Measurements from ENCODE around the gene ITGB5.

Gene ITGB5

GRCh38 chr3:124812291-124813265 is 74.6 kb downstream of the ITGB5 start:
- no peaks in the 10 kb centered on the region for H3K9me3 ChIP-seq (ENCODE audit: control insufficient read depth, low read length)
- WGBS, 2 experiments (ENCODE audit: insufficient coverage in 2 of 2) = 88 to 92% methylated on average over 7 to 11 of the region's 15 CpGs
- peaks cover 39% of the 10 kb centered on the region for H3K36me3 ChIP-seq (ENCODE audit: control insufficient read depth, insufficient read depth, low read length)
- no peak overlapping the region for H3K4me3 ChIP-seq (ENCODE audit: extremely low read depth, insufficient read depth, low read length, poor library complexity, severe bottlenecking)
- no peak overlapping the region for H3K27ac ChIP-seq (ENCODE audit: low read depth, low read length, severe bottlenecking)
- peaks cover 16% of the 10 kb centered on the region for H3K4me1 ChIP-seq (ENCODE audit: control insufficient read depth, insufficient read depth, low read length, poor library complexity, severe bottlenecking)

GRCh38 chr3:124811436-124811835 is 75.7 kb downstream of the ITGB5 start:
- H3K36me3 ChIP-seq (ENCODE audit: control insufficient read depth, insufficient read depth, low read length) = peaks cover 27% of the 10 kb centered on the region
- H3K9me3 ChIP-seq (ENCODE audit: control insufficient read depth, low read length) = no peaks in the 10 kb centered on the region
- H3K4me1 ChIP-seq (ENCODE audit: control insufficient read depth, insufficient read depth, low read length, poor library complexity, severe bottlenecking) = peaks cover 16% of the 10 kb centered on the region
- H3K27ac ChIP-seq (ENCODE audit: low read depth, low read length, severe bottlenecking) = no peak overlapping the region
- H3K4me3 ChIP-seq (ENCODE audit: extremely low read depth, insufficient read depth, low read length, poor library complexity, severe bottlenecking) = no peak overlapping the region
- WGBS, 2 experiments (ENCODE audit: insufficient coverage in 2 of 2) = 85 to 92% methylated on average over 3 to 5 of the region's 5 CpGs

GRCh38 chr3:124810970-124811369 is 76.2 kb downstream of the ITGB5 start:
- Histone ChIP-seq H3K4me1 (ENCODE audit: control insufficient read depth, insufficient read depth, low read length, poor library complexity, severe bottlenecking) (peaks cover 16% of the 10 kb centered on the region), H3K27ac (ENCODE audit: low read depth, low read length, severe bottlenecking) (no peak overlapping the region), H3K9me3 (ENCODE audit: control insufficient read depth, low read length) (no peaks in the 10 kb centered on the region), H3K4me3 (ENCODE audit: extremely low read depth, insufficient read depth, low read length, poor library complexity, severe bottlenecking) (no peak overlapping the region), H3K36me3 (ENCODE audit: control insufficient read depth, insufficient read depth, low read length) (peaks cover 24% of the 10 kb centered on the region)
- 80 to 100% methylated on average over 1 to 2 of the region's 4 CpGs for WGBS, 2 experiments (ENCODE audit: insufficient coverage in 2 of 2)

GRCh38 chr3:124809039-124809438 is 78.1 kb downstream of the ITGB5 start:
- Histone ChIP-seq H3K4me3 (ENCODE audit: extremely low read depth, insufficient read depth, low read length, poor library complexity, severe bottlenecking) (no peak overlapping the region), H3K9me3 (ENCODE audit: control insufficient read depth, low read length) (no peaks in the 10 kb centered on the region), H3K36me3 (ENCODE audit: control insufficient read depth, insufficient read depth, low read length) (peaks cover 8% of the 10 kb centered on the region), H3K27ac (ENCODE audit: low read depth, low read length, severe bottlenecking) (no peak overlapping the region), H3K4me1 (ENCODE audit: control insufficient read depth, insufficient read depth, low read length, poor library complexity, severe bottlenecking) (peaks cover 16% of the 10 kb centered on the region)
- WGBS, 2 experiments (ENCODE audit: insufficient coverage in 2 of 2) = 88 to 100% methylated on average over 1 to 3 of the region's 3 CpGs

GRCh38 chr3:124805671-124806070 is 81.5 kb downstream of the ITGB5 start:
- 93 to 95% methylated on average over 1 to 4 of the region's 4 CpGs for WGBS, 2 experiments (ENCODE audit: insufficient coverage in 2 of 2)
- Histone ChIP-seq H3K36me3 (ENCODE audit: control insufficient read depth, insufficient read depth, low read length) (peaks cover 28% of the 10 kb centered on the region), H3K4me3 (ENCODE audit: extremely low read depth, insufficient read depth, low read length, poor library complexity, severe bottlenecking) (no peak overlapping the region), H3K9me3 (ENCODE audit: control insufficient read depth, low read length) (no peaks in the 10 kb centered on the region), H3K4me1 (ENCODE audit: control insufficient read depth, insufficient read depth, low read length, poor library complexity, severe bottlenecking) (peaks cover 8% of the 10 kb centered on the region), H3K27ac (ENCODE audit: low read depth, low read length, severe bottlenecking) (no peak overlapping the region)

- Histone ChIP-seq H3K27ac (ENCODE audit: low read depth, low read length, severe bottlenecking) (no peak overlapping the region), H3K4me1 (ENCODE audit: control insufficient read depth, insufficient read depth, low read length, poor library complexity, severe bottlenecking) (peaks cover 12% of the 10 kb centered on the region), H3K9me3 (ENCODE audit: control insufficient read depth, low read length) (no peaks in the 10 kb centered on the region), H3K4me3 (ENCODE audit: extremely low read depth, insufficient read depth, low read length, poor library complexity, severe bottlenecking) (no peak overlapping the region), H3K36me3 (ENCODE audit: control insufficient read depth, insufficient read depth, low read length) (peaks cover 28% of the 10 kb centered on the region)
- 90 to 95% methylated on average over 2 to 6 of the region's 7 CpGs for WGBS, 2 experiments (ENCODE audit: insufficient coverage in 2 of 2)
These were observed 82.3 kb downstream of the ITGB5 start for GRCh38 chr3:124804875-124805274.

- peaks cover 8% of the 10 kb centered on the region for H3K4me1 ChIP-seq (ENCODE audit: control insufficient read depth, insufficient read depth, low read length, poor library complexity, severe bottlenecking)
- no peak overlapping the region for H3K27ac ChIP-seq (ENCODE audit: low read depth, low read length, severe bottlenecking)
- peaks cover 20% of the 10 kb centered on the region for H3K36me3 ChIP-seq (ENCODE audit: control insufficient read depth, insufficient read depth, low read length)
- H3K4me3 ChIP-seq (ENCODE audit: extremely low read depth, insufficient read depth, low read length, poor library complexity, severe bottlenecking) = no peak overlapping the region
- WGBS, 2 experiments (ENCODE audit: insufficient coverage in 2 of 2) = 70 to 80% methylated on average over 6 to 8 of the region's 8 CpGs
- no peaks in the 10 kb centered on the region for H3K9me3 ChIP-seq (ENCODE audit: control insufficient read depth, low read length)
These were observed 84.5 kb downstream of the ITGB5 start for GRCh38 chr3:124802702-124803101.

GRCh38 chr3:124802061-124802698 is 85.0 kb downstream of the ITGB5 start:
- WGBS, 2 experiments (ENCODE audit: insufficient coverage in 2 of 2) = 94 to 100% methylated on average over 2 to 6 of the region's 8 CpGs
- no peak overlapping the region for H3K27ac ChIP-seq (ENCODE audit: low read depth, low read length, severe bottlenecking)
- peaks cover 8% of the 10 kb centered on the region for H3K4me1 ChIP-seq (ENCODE audit: control insufficient read depth, insufficient read depth, low read length, poor library complexity, severe bottlenecking)
- H3K36me3 ChIP-seq (ENCODE audit: control insufficient read depth, insufficient read depth, low read length) = peaks cover 22% of the 10 kb centered on the region
- H3K9me3 ChIP-seq (ENCODE audit: control insufficient read depth, low read length) = no peaks in the 10 kb centered on the region
- no peak overlapping the region for H3K4me3 ChIP-seq (ENCODE audit: extremely low read depth, insufficient read depth, low read length, poor library complexity, severe bottlenecking)

- H3K27ac ChIP-seq (ENCODE audit: low read depth, low read length, severe bottlenecking) = peak overlapping the region; percentile 64
- peaks cover 8% of the 10 kb centered on the region for H3K4me1 ChIP-seq (ENCODE audit: control insufficient read depth, insufficient read depth, low read length, poor library complexity, severe bottlenecking)
- H3K36me3 ChIP-seq (ENCODE audit: control insufficient read depth, insufficient read depth, low read length) = peaks cover 37% of the 10 kb centered on the region
- H3K9me3 ChIP-seq (ENCODE audit: control insufficient read depth, low read length) = no peaks in the 10 kb centered on the region
- no peak overlapping the region for H3K4me3 ChIP-seq (ENCODE audit: extremely low read depth, insufficient read depth, low read length, poor library complexity, severe bottlenecking)
- WGBS, 2 experiments (ENCODE audit: insufficient coverage in 2 of 2) = 85 to 92% methylated on average over 10 of the region's 10 CpGs
These were observed 86.5 kb downstream of the ITGB5 start for GRCh38 chr3:124800511-124801258.

GRCh38 chr3:124800076-124800475 is 87.1 kb downstream of the ITGB5 start:
- peak overlapping the region; percentile 64 for H3K27ac ChIP-seq (ENCODE audit: low read depth, low read length, severe bottlenecking)
- WGBS, 2 experiments (ENCODE audit: insufficient coverage in 2 of 2) = 88 to 100% methylated on average over 1 of the region's 1 CpG

More at GRCh38 chr3:124800076-124800475, 87.1 kb downstream of the ITGB5 start:
- Histone ChIP-seq H3K36me3 (ENCODE audit: control insufficient read depth, insufficient read depth, low read length) (peaks cover 41% of the 10 kb centered on the region), H3K4me3 (ENCODE audit: extremely low read depth, insufficient read depth, low read length, poor library complexity, severe bottlenecking) (no peak overlapping the region), H3K9me3 (ENCODE audit: control insufficient read depth, low read length) (no peaks in the 10 kb centered on the region), H3K4me1 (ENCODE audit: control insufficient read depth, insufficient read depth, low read length, poor library complexity, severe bottlenecking) (peaks cover 8% of the 10 kb centered on the region)
